SK-N-SH (cell line): Measurements from ENCODE around the gene PCDHA9. TPM values are rescaled to one million over a fixed set of nuclear protein-coding genes. Genes with fewer than 3 reads are reported as not detected.
"Not testable (repeated sequence)": the region's sequence is repeated elsewhere in the genome, so short reads cannot be mapped to it uniquely, and the experiment has no call there.

Experiments
- CTCF ChIA-PET: fragments of 300-600, 350-600 bp; formaldehyde crosslinking; extraction: SDS; loops from one replicate; lab custom pipeline; 2021; lab: Yijun Ruan, JAX
- POLR2A ChIA-PET: fragments of 350-600 bp; sonication (Branson Sonifier 250); formaldehyde crosslinking; extraction: SDS; loops from one replicate; lab custom pipeline; 2020; ENCODE audit warnings: antibody characterized with exemption, inconsistent platforms; lab: Yijun Ruan, JAX
- DNase-seq: peaks from one replicate; pipeline ENCODE4 v3.0.0; 2012
- H2AFZ ChIP-seq: fragments of 200-600 bp; sonication (generic); 2 replicates; pipeline ENCODE4 v1.8.1; 2016; ENCODE audit warnings: antibody characterized with exemption, mild to moderate bottlenecking, low read depth
- H3F3A ChIP-seq: fragments of 200-600 bp; sonication (generic); replicated peaks from 2 replicates; pipeline ENCODE3; 2016; ENCODE audit warnings: antibody characterized with exemption, mild to moderate bottlenecking; ENCODE audit not compliant: insufficient read depth
- H3K27ac ChIP-seq, 2 experiments: fragments of 200-500 bp in 1 of 2; fragments of 200-600 bp in 1 of 2; sonication (Bioruptor generic) in 1 of 2; sonication (generic), shearing (Covaris generic) in 1 of 2; 2 replicates each; pipeline versions ENCODE4 v1.5.1 to v1.6.1; 2014 to 2016; ENCODE audit warnings: low read depth in 2 of 2, inconsistent platforms in 1 of 2, low read length in 1 of 2, mild to moderate bottlenecking in 1 of 2, mixed read lengths in 1 of 2
- H3K27me3 ChIP-seq: fragments of 200-600 bp; sonication (generic), shearing (Covaris generic); 2 replicates; pipeline ENCODE4 v1.6.1; 2016; ENCODE audit warnings: mixed run types; ENCODE audit not compliant: insufficient read depth
- H3K36me3 ChIP-seq, 2 experiments: fragments of 200-500 bp in 1 of 2; fragments of 200-600 bp in 1 of 2; sonication (Bioruptor generic) in 1 of 2; sonication (generic) in 1 of 2; replicated peaks in 1 of 2; 2 replicates each; pipeline versions ENCODE3 to v1.5.1; 2014 to 2016; ENCODE audit warnings: low read length in 1 of 2, mild to moderate bottlenecking in 1 of 2; ENCODE audit not compliant: insufficient read depth in 2 of 2, control insufficient read depth in 1 of 2
- H3K4me1 ChIP-seq, 2 experiments: fragments of 200-500 bp in 1 of 2; fragments of 200-600 bp in 1 of 2; sonication (Bioruptor generic) in 1 of 2; sonication (generic), shearing (Covaris generic) in 1 of 2; 2 replicates each; pipeline versions ENCODE4 v1.5.1 to v1.6.1; 2014 to 2016; ENCODE audit warnings: low read depth in 1 of 2, low read length in 1 of 2, mixed run types in 1 of 2; ENCODE audit not compliant: insufficient read depth in 2 of 2, control insufficient read depth in 1 of 2
- H3K4me2 ChIP-seq: fragments of 200-600 bp; sonication (generic), shearing (Covaris generic); 2 replicates; pipeline ENCODE4 v1.6.1; 2017; ENCODE audit warnings: mixed run types
- H3K4me3 ChIP-seq, 2 experiments: fragments of 200-500 bp in 1 of 2; fragments of 200-600 bp in 1 of 2; sonication (Bioruptor generic) in 1 of 2; sonication (generic), shearing (Covaris generic) in 1 of 2; 2 replicates each; pipeline versions ENCODE4 v1.5.1 to v1.8.1; 2014 to 2016; ENCODE audit warnings: low read depth in 2 of 2, inconsistent platforms in 1 of 2, low read length in 1 of 2, mild to moderate bottlenecking in 1 of 2, mixed read lengths in 1 of 2, moderate library complexity in 1 of 2
- H3K79me2 ChIP-seq: fragments of 200-600 bp; sonication (generic); 2 replicates; pipeline ENCODE4 v1.8.1; 2017; ENCODE audit warnings: mild to moderate bottlenecking; ENCODE audit not compliant: insufficient read depth
- H3K9ac ChIP-seq: fragments of 200-600 bp; sonication (generic); 2 replicates; pipeline ENCODE4 v1.6.1; 2017; ENCODE audit warnings: mixed run types
- H3K9me2 ChIP-seq: fragments of 200-600 bp; sonication (generic); 2 replicates; pipeline ENCODE4 v1.6.1; 2017; ENCODE audit warnings: mixed run types
- H3K9me3 ChIP-seq: fragments of 200-600 bp; sonication (generic); 2 replicates; pipeline ENCODE4 v1.6.1; 2017; ENCODE audit warnings: mixed run types, mild to moderate bottlenecking, moderate library complexity
- H4K20me1 ChIP-seq: fragments of 200-600 bp; sonication (generic); 2 replicates; pipeline ENCODE4 v1.6.1; 2017; ENCODE audit warnings: mild to moderate bottlenecking, mixed run types; ENCODE audit not compliant: insufficient read depth
- CTCF ChIP-seq: fragments of 200-600 bp; sonication (generic); IDR thresholded peaks from 2 replicates; pipeline ENCODE4 v1.6.1; 2017; ENCODE audit warnings: antibody characterized with exemption, mild to moderate bottlenecking, moderate library complexity
- ELF1 ChIP-seq: IDR thresholded peaks from 2 replicates; pipeline ENCODE4 v1.4.0; 2012
- EZH2phosphoT487 ChIP-seq: fragments of 200-600 bp; sonication (generic); IDR thresholded peaks from 2 replicates; pipeline ENCODE4 v1.6.1; 2017; ENCODE audit warnings: low read depth, mixed run types, mild to moderate bottlenecking, antibody characterized with exemption, moderate library complexity, borderline replicate concordance
- FOXJ3 ChIP-seq: sonication (generic); formaldehyde crosslinking; IDR thresholded peaks from 2 replicates; pipeline ENCODE4 v1.5.1; 2020; ENCODE audit warnings: mild to moderate bottlenecking, missing genetic modification reagents
- GATA2 ChIP-seq: sonication (generic); formaldehyde crosslinking; IDR thresholded peaks from 2 replicates; pipeline ENCODE4 v1.5.0; 2020; ENCODE audit warnings: mild to moderate bottlenecking, missing genetic modification reagents
- NFIC ChIP-seq: IDR thresholded peaks from 2 replicates; pipeline ENCODE4 v1.4.0; 2012; ENCODE audit warnings: borderline replicate concordance
- RAD21 ChIP-seq: IDR thresholded peaks from 2 replicates; pipeline ENCODE4 v1.6.1; 2012; ENCODE audit warnings: mild to moderate bottlenecking, low read length
- RCOR1 ChIP-seq: fragments of 150-350 bp; IDR thresholded peaks from 2 replicates; pipeline ENCODE4 v1.6.1; 2017; ENCODE audit warnings: antibody characterized with exemption, low read length
- SMC3 ChIP-seq: IDR thresholded peaks from 2 replicates; pipeline ENCODE4 v1.6.1; 2012; ENCODE audit warnings: low read depth, low read length, improper control_type of control experiment
- TEAD4 ChIP-seq: IDR thresholded peaks from 2 replicates; pipeline ENCODE4 v1.4.0; 2012; ENCODE audit warnings: mild to moderate bottlenecking, borderline replicate concordance; ENCODE audit not compliant: insufficient read depth
- USF2 ChIP-seq: fragments of 150-350 bp; IDR thresholded peaks from 2 replicates; pipeline ENCODE4 v1.6.1; 2017; ENCODE audit warnings: antibody characterized with exemption, low read length, low read depth, borderline replicate concordance
- YY1 ChIP-seq: IDR thresholded peaks from 2 replicates; pipeline ENCODE4 v1.4.0; 2012; ENCODE audit warnings: low read depth, mild to moderate bottlenecking
- WGBS: methylation state at CpG from one replicate; pipeline ENCODE4 v1.1.6; 2017; ENCODE audit warnings: low lambda C conversion rate; 5-methylcytosine and 5-hydroxymethylcytosine counted together
- polyA plus RNA-seq, 3 experiments: library from polyadenylated mRNA; depleted of rRNA; stranded (reverse); fragments of >200 nt; gene quantifications; 2 replicates each; pipeline ENCODE4 v1.2.3, GENCODE V29; 2012
- TF ChIP-seq, protein P1 (sequence below): fragments of 150-350 bp; IDR thresholded peaks from 2 replicates; pipeline ENCODE4 v1.6.1; 2016; ENCODE audit warnings: mild to moderate bottlenecking, low read depth, low read length

The PCDHA9 gene
- polyA plus RNA-seq, 1 of the 3 experiments (the other 2 are of a cell fraction): 0.02 TPM

DNA sequence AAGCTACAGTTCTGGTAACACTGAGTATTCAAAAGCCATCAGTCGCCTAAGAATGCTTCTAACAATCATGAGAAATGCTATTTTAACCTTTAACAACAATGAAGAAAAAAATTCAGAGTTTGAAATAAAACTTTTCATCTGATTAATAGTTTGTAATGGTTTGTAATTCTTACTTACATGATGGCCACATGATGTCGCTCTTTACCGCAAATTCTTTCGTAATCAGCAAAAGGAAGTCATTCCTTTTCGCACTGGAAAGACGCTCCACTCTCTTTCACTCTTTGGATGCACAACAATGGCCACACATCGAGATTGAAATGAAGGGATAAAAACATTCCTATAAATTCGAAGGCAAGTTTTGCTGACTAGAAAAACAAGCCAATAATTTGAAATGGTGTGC is 14.2 kb upstream of the PCDHA9 start, which contains the start of gene PCDHA7:
Gene PCDHA7 (plus strand): TSS at position 277 of the 400 bp plus-strand sequence. CDS start 115 bp downstream, at position 392.
- H3K79me2 ChIP-seq: no peaks in the 10 kb centered on the region
- H3K9me3 ChIP-seq: no peaks in the 10 kb centered on the region
- no peaks in the 10 kb centered on the region for H3K36me3 ChIP-seq
- H3F3A ChIP-seq: no peaks in the 10 kb centered on the region
- no peak for DNase-seq
- no peaks in the 10 kb centered on the region for H3K4me1 ChIP-seq
- H4K20me1 ChIP-seq: no peaks in the 10 kb centered on the region
- H2AFZ ChIP-seq: no peak within 1 kb of the TSS
- H3K27me3 ChIP-seq: no peaks in the 10 kb centered on the region
- CTCF ChIA-PET: no interaction called here
- no peak within 1 kb of the TSS for H3K9ac ChIP-seq
- no peak for TF ChIP-seq CTCF
- no peak for TF ChIP-seq RAD21
- TF ChIP-seq EZH2phosphoT487: no peak
- TF ChIP-seq YY1: no peak
- no peak for TF ChIP-seq FOXJ3 (CRISPR knock-in tag)
- TF ChIP-seq USF2: no peak
- TF ChIP-seq GATA2: no peak
- TF ChIP-seq, protein P1, sequence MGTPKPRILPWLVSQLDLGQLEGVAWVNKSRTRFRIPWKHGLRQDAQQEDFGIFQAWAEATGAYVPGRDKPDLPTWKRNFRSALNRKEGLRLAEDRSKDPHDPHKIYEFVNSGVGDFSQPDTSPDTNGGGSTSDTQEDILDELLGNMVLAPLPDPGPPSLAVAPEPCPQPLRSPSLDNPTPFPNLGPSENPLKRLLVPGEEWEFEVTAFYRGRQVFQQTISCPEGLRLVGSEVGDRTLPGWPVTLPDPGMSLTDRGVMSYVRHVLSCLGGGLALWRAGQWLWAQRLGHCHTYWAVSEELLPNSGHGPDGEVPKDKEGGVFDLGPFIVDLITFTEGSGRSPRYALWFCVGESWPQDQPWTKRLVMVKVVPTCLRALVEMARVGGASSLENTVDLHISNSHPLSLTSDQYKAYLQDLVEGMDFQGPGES: no peak
- no peak for TF ChIP-seq NFIC
- TF ChIP-seq RCOR1: no peak
- no peak for TF ChIP-seq ELF1
- TF ChIP-seq TEAD4: no peak
- TF ChIP-seq SMC3: no peak
- no peaks in the 10 kb centered on the region for H3K9me2 ChIP-seq
- H3K4me2 ChIP-seq: no peak within 1 kb of the TSS
- no peak within 1 kb of the TSS for H3K27ac ChIP-seq
- 39% methylated on average over 8 of the region's 8 CpGs for WGBS
- POLR2A ChIA-PET: no interaction called here
- no peak within 1 kb of the TSS for H3K4me3 ChIP-seq

DNA sequence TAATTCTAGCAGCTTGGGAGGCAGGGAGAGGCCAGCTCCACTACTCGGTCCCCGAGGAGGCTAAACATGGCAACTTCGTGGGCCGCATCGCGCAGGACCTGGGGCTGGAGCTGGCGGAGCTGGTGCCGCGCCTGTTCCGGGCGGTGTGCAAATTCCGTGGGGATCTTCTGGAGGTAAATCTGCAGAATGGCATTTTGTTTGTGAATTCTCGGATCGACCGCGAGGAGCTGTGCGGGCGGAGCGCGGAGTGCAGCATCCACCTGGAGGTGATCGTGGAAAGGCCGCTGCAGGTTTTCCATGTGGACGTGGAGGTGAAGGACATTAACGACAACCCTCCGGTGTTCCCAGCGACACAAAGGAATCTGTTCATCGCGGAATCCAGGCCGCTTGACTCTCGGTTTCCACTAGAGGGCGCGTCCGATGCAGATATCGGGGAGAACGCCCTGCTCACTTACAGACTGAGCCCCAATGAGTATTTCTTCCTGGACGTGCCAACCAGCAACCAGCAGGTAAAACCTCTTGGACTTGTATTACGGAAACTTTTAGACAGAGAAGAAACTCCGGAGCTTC is 13.7 kb upstream of the PCDHA9 start:
- H3K9me2 ChIP-seq, H3K9me3 ChIP-seq, DNase-seq, H4K20me1 ChIP-seq, H3K36me3 ChIP-seq, H3K27me3 ChIP-seq, POLR2A ChIA-PET, H2AFZ ChIP-seq, H3K4me2 ChIP-seq, H3K4me1 ChIP-seq, H3F3A ChIP-seq, CTCF ChIA-PET, H3K27ac ChIP-seq, H3K4me3 ChIP-seq, H3K9ac ChIP-seq, H3K79me2 ChIP-seq: not testable (repeated sequence)
- WGBS: 87% methylated on average over 25 of the region's 38 CpGs
